ENCODE results near the gene ARHGEF39. TPM values are rescaled to one million over a fixed set of nuclear protein-coding genes. Genes with fewer than 3 reads are reported as not detected.

The ARHGEF39 gene
- total and polyA plus RNA-seq, 7 donors = 0.07 to 0.79 (median 0.20) TPM; not detected in 1

GRCh38 chr9:35656348-35656747 is 8.6 kb downstream of the ARHGEF39 start:
- Histone ChIP-seq H3K4me1 (peaks cover 25% of the 10 kb centered on the region), H3K27ac (peak overlapping the region; percentile 100), H3K27me3 (ENCODE audit: insufficient read depth in 3 of 3, low read length in 2 of 3) (no peaks in the 10 kb centered on the region)

GRCh38 chr9:35653611-35654010 is 11.4 kb downstream of the ARHGEF39 start:
- intact Hi-C loops (cut with DNase I) = no loop called here

More at GRCh38 chr9:35656348-35656747, 8.6 kb downstream of the ARHGEF39 start:
- ATAC-seq = no peak
- DNase-seq = no peak
- no peak for TF ChIP-seq CTCF (IDR thresholded peaks at IDR 0.05)
- Histone ChIP-seq H3K9me3 (no peaks in the 10 kb centered on the region), H3K4me3 (no peak overlapping the region), H3K36me3 (ENCODE audit: insufficient read depth in 1 of 2, low read depth in 1 of 2) (peaks cover 0 to 17% of the 10 kb centered on the region in 2 donors)
- WGBS, 3 donors = 76 to 79% (median 76%) methylated on average over 17 of the region's 17 CpGs
- intact Hi-C loops (cut with DNase I) = loop anchor here in 1 of 2 donors (2.0 kb wide), 1 partner anchor 48 kb away; no protein-coding TSS in a partner anchor

GRCh38 chr9:35652829-35653209 is 12.2 kb downstream of the ARHGEF39 start:
- ATAC-seq = no peak
- Histone ChIP-seq H3K9me3 (no peaks in the 10 kb centered on the region), H3K4me3 (no peak overlapping the region), H3K27me3 (ENCODE audit: insufficient read depth in 3 of 3, low read length in 2 of 3) (no peaks in the 10 kb centered on the region), H3K36me3 (ENCODE audit: insufficient read depth in 1 of 2, low read depth in 1 of 2) (no peaks in the 10 kb centered on the region), H3K27ac (no peak overlapping the region), H3K4me1 (no peaks in the 10 kb centered on the region)
- no peak for DNase-seq
- intact Hi-C loops (cut with DNase I) = no loop called here
- TF ChIP-seq CTCF (IDR thresholded peaks at IDR 0.05) = no peak
- WGBS, 3 donors = 87 to 91% (median 89%) methylated on average over 8 of the region's 8 CpGs

More at GRCh38 chr9:35653611-35654010, 11.4 kb downstream of the ARHGEF39 start:
- Histone ChIP-seq H3K4me1 (no peaks in the 10 kb centered on the region), H3K27ac (no peak overlapping the region), H3K36me3 (ENCODE audit: insufficient read depth in 1 of 2, low read depth in 1 of 2) (no peaks in the 10 kb centered on the region), H3K27me3 (ENCODE audit: insufficient read depth in 3 of 3, low read length in 2 of 3) (no peaks in the 10 kb centered on the region), H3K4me3 (no peak overlapping the region), H3K9me3 (no peaks in the 10 kb centered on the region)
- 85 to 95% (median 91%) methylated on average over 2 of the region's 2 CpGs for WGBS, 3 donors
- ATAC-seq (no peak), DNase-seq (no peak)
- TF ChIP-seq CTCF (IDR thresholded peaks at IDR 0.05) = no peak

GRCh38 chr9:35651956-35652828 is 12.8 kb downstream of the ARHGEF39 start:
- DNase-seq (no peak), ATAC-seq (no peak)
- TF ChIP-seq CTCF (IDR thresholded peaks at IDR 0.05) = no peak
- Histone ChIP-seq H3K4me3 (no peak overlapping the region), H3K4me1 (no peaks in the 10 kb centered on the region), H3K27me3 (ENCODE audit: insufficient read depth in 3 of 3, low read length in 2 of 3) (no peaks in the 10 kb centered on the region), H3K27ac (no peak overlapping the region), H3K9me3 (no peaks in the 10 kb centered on the region), H3K36me3 (ENCODE audit: insufficient read depth in 1 of 2, low read depth in 1 of 2) (no peaks in the 10 kb centered on the region)
- intact Hi-C loops (cut with DNase I) = no loop called here
- 80 to 83% (median 82%) methylated on average over 7 of the region's 7 CpGs for WGBS, 3 donors

All from psoas muscle (tissue), 8 donors.